ENCODE data around the gene PGAP3. TPM values are rescaled to one million over a fixed set of nuclear protein-coding genes. Genes with fewer than 3 reads are reported as not detected.

Gene PGAP3
- total RNA-seq, 1 donor from 2014 or later = 21.7 TPM

DNA sequence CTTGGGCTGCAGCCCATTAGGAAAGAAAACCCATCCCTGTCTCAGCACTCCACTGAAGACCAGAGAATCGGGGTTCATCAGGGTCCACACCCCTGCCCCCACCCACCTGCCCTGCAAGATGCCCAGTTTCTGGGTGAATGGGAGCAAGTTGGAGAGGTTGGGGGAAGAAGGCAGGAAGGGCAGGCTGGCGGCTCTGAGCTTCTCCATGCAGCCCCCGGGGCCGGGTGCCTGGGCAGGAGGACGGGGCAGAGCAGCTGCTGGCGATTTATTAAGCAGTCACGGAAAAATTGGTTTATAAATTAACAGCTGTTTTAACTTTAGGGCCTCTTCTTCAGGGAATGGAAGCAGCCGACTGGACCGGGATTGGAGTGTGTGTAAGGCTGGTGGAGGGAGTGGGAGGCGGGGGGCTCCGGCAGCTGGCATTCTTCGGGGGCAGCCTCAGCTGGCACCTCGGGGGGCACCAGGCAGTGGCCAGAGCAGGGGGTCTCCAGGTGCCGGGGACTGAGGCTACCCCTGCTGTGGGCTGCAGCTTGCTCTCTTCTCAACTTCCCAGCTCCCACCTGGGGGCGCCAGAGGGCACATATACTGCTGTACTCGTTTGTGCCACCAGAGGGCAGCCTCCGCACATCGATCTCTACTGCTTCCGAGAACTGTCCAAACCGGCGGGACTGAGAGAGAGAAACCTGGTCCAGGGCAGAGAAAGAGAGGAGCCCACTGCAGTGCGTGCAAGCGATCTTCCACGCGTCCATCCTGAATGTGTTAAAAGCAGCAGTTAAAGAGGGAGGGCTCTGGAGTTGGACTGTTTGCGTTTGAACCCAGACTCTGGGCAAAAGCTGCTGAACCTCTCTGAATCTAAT lies 66.1 kb downstream of the PGAP3 start:
- Mint-ChIP-seq H3K36me3 (ENCODE audit: low read depth) (no peaks in the 10 kb centered on the region), H3K9me3 (no peaks in the 10 kb centered on the region), H3K4me3 (peak overlapping the region; percentile 48), H3K4me1 (peaks cover 10% of the 10 kb centered on the region), H3K27ac (ENCODE audit: unreplicated experiment) (no peak overlapping the region), H3K27me3 (ENCODE audit: low read depth) (peaks cover 90% of the 10 kb centered on the region)
- DNase-seq (ENCODE audit: low read depth, low spot score) = peak; percentile 98
- TF ChIP-seq, protein P1, sequence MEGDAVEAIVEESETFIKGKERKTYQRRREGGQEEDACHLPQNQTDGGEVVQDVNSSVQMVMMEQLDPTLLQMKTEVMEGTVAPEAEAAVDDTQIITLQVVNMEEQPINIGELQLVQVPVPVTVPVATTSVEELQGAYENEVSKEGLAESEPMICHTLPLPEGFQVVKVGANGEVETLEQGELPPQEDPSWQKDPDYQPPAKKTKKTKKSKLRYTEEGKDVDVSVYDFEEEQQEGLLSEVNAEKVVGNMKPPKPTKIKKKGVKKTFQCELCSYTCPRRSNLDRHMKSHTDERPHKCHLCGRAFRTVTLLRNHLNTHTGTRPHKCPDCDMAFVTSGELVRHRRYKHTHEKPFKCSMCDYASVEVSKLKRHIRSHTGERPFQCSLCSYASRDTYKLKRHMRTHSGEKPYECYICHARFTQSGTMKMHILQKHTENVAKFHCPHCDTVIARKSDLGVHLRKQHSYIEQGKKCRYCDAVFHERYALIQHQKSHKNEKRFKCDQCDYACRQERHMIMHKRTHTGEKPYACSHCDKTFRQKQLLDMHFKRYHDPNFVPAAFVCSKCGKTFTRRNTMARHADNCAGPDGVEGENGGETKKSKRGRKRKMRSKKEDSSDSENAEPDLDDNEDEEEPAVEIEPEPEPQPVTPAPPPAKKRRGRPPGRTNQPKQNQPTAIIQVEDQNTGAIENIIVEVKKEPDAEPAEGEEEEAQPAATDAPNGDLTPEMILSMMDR (conservative IDR thresholded peaks at IDR 0.05) = peak; percentile 99

Small RNA genes within 50 kb of the gene (microRNA-seq; reads per million reads assigned to microRNA genes)
- not detected for gene MIR4728

Other genes starting within 250 kb of the PGAP3 start
- gene MED1, start 236.8 kb downstream of the PGAP3 start, total RNA-seq = 63.4 and 65.0 TPM in 2 replicates
- gene CDK12, start 226.6 kb downstream of the PGAP3 start, total RNA-seq = 69.1 and 69.8 TPM in 2 replicates
- not detected in 2 replicates for gene NEUROD2, start 80.1 kb downstream of the PGAP3 start, total RNA-seq
- not detected in 2 replicates for gene PPP1R1B, start 61.1 kb downstream of the PGAP3 start, total RNA-seq
- 60.6 and 64.8 TPM in 2 replicates for gene STARD3, start 50.9 kb downstream of the PGAP3 start, total RNA-seq
- 1.9 and 2.8 TPM in 2 replicates for gene TCAP, start 22.7 kb downstream of the PGAP3 start, total RNA-seq
- 0.84 and 0.86 TPM in 2 replicates for gene PNMT, start 19.6 kb downstream of the PGAP3 start, total RNA-seq
- gene ERBB2, start 12.0 kb upstream of the PGAP3 start, total RNA-seq = 78.4 and 82.9 TPM in 2 replicates
- gene MIEN1, start 42.5 kb upstream of the PGAP3 start, total RNA-seq = 35.6 and 36.8 TPM in 2 replicates
- not detected in 2 replicates for gene GRB7, start 49.9 kb upstream of the PGAP3 start, total RNA-seq
- gene IKZF3, start 176.3 kb upstream of the PGAP3 start, total RNA-seq = not detected in 2 replicates
- gene ZPBP2, start 180.1 kb upstream of the PGAP3 start, total RNA-seq = not detected in 2 replicates
- 7.9 and 8.8 TPM in 2 replicates for gene GSDMB, start 230.6 kb upstream of the PGAP3 start, total RNA-seq
- 42.2 and 47.8 TPM in 2 replicates for gene ORMDL3, start 239.5 kb upstream of the PGAP3 start, total RNA-seq
- gene LRRC3C, start 239.7 kb upstream of the PGAP3 start, total RNA-seq = not detected in 2 replicates